Endothelial cell (in vitro differentiated cells): ENCODE measurements around the gene KIAA0753. TPM values are rescaled to one million over a fixed set of nuclear protein-coding genes. Genes with fewer than 3 reads are reported as not detected.

ENCODE experiments used
- DNase-seq: peaks from one replicate; pipeline ENCODE4 v3.0.0; 2021; ENCODE audit warnings: low spot score
- H3K27ac Mint-ChIP-seq: one replicate; pipeline ENCODE4 v1.8.0; 2021; ENCODE audit warnings: mixed read lengths, inconsistent platforms; ENCODE audit not compliant: unreplicated experiment
- H3K27me3 Mint-ChIP-seq: one replicate; pipeline ENCODE4 v1.8.0; 2021; ENCODE audit warnings: mild to moderate bottlenecking, moderate library complexity, mixed read lengths, inconsistent platforms; ENCODE audit not compliant: unreplicated experiment
- H3K36me3 Mint-ChIP-seq: one replicate; pipeline ENCODE4 v1.8.0; 2021; ENCODE audit warnings: mild to moderate bottlenecking, low read depth, mixed read lengths, inconsistent platforms; ENCODE audit not compliant: unreplicated experiment
- H3K4me1 Mint-ChIP-seq: one replicate; pipeline ENCODE4 v1.8.0; 2021; ENCODE audit warnings: mild to moderate bottlenecking, mixed read lengths, inconsistent platforms; ENCODE audit not compliant: unreplicated experiment
- H3K4me3 Mint-ChIP-seq: one replicate; pipeline ENCODE4 v1.8.0; 2021; ENCODE audit warnings: mild to moderate bottlenecking, mixed read lengths, inconsistent platforms; ENCODE audit not compliant: unreplicated experiment
- H3K9me3 Mint-ChIP-seq: one replicate; pipeline ENCODE4 v1.8.0; 2021; ENCODE audit warnings: mixed read lengths, inconsistent platforms; ENCODE audit not compliant: unreplicated experiment
- microRNA-seq: library from miRNA; unstranded; fragments of <30 nt; microRNA quantifications from one replicate; pipeline ENCODE4, GENCODE V29; 2020; ENCODE audit not compliant: unreplicated experiment
- total RNA-seq: library from RNA; stranded (reverse); fragmentation: NEBNext Ultra II Directional; extraction: Animal tissue kit (Norgen Biotek cat#: 25700); gene quantifications from one replicate; pipeline ENCODE4 v1.2.1, GENCODE V29; 2021; ENCODE audit not compliant: unreplicated experiment
- TF ChIP-seq, protein P1 (sequence below): fragments of 200-600 bp; sonication (generic); IDR thresholded peaks from one replicate; pipeline ENCODE4 v1.5.0; 2021; ENCODE audit warnings: antibody characterized with exemption; ENCODE audit not compliant: unreplicated experiment

Gene KIAA0753
- total RNA-seq, 1 donor from 2014 or later: 22.6 TPM

GRCh38 chr17:6530324-6530920, 110.1 kb downstream of the KIAA0753 start:
- no peaks in the 10 kb centered on the region for H3K9me3 Mint-ChIP-seq
- no peak overlapping the region for H3K4me3 Mint-ChIP-seq
- DNase-seq: no peak
- TF ChIP-seq, protein P1, sequence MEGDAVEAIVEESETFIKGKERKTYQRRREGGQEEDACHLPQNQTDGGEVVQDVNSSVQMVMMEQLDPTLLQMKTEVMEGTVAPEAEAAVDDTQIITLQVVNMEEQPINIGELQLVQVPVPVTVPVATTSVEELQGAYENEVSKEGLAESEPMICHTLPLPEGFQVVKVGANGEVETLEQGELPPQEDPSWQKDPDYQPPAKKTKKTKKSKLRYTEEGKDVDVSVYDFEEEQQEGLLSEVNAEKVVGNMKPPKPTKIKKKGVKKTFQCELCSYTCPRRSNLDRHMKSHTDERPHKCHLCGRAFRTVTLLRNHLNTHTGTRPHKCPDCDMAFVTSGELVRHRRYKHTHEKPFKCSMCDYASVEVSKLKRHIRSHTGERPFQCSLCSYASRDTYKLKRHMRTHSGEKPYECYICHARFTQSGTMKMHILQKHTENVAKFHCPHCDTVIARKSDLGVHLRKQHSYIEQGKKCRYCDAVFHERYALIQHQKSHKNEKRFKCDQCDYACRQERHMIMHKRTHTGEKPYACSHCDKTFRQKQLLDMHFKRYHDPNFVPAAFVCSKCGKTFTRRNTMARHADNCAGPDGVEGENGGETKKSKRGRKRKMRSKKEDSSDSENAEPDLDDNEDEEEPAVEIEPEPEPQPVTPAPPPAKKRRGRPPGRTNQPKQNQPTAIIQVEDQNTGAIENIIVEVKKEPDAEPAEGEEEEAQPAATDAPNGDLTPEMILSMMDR: no peak
- H3K4me1 Mint-ChIP-seq: no peaks in the 10 kb centered on the region
- peaks cover 12% of the 10 kb centered on the region for H3K27me3 Mint-ChIP-seq
- H3K27ac Mint-ChIP-seq: no peak overlapping the region
- H3K36me3 Mint-ChIP-seq: no peaks in the 10 kb centered on the region

GRCh38 chr17:6528557-6528956, 112.0 kb downstream of the KIAA0753 start:
- no peak for DNase-seq

More at GRCh38 chr17:6528557-6528956, 112.0 kb downstream of the KIAA0753 start:
- Mint-ChIP-seq H3K4me1 (no peaks in the 10 kb centered on the region), H3K4me3 (no peak overlapping the region), H3K9me3 (no peaks in the 10 kb centered on the region), H3K36me3 (no peaks in the 10 kb centered on the region), H3K27me3 (peaks cover 14% of the 10 kb centered on the region), H3K27ac (no peak overlapping the region)
- TF ChIP-seq, protein P1: no peak

Small RNA genes lying within 50 kb of the gene (microRNA-seq; reads per million reads assigned to microRNA genes)
- gene MIR4520-1: not detected
- gene MIR4520-2: not detected

Other genes starting within 250 kb of the KIAA0753 start
- gene AIPL1, start 205.6 kb downstream of the KIAA0753 start, total RNA-seq: not detected
- 9.1 TPM for gene PIMREG, start 196.3 kb downstream of the KIAA0753 start, total RNA-seq
- gene PITPNM3, start 84.2 kb downstream of the KIAA0753 start, total RNA-seq: 0.72 TPM
- 94.2 TPM for gene TXNDC17, start 349 bp upstream of the KIAA0753 start, total RNA-seq
- gene MED31, start 10.9 kb upstream of the KIAA0753 start, total RNA-seq: 18.3 TPM
- gene C17orf100, start 11.1 kb upstream of the KIAA0753 start, total RNA-seq: 3.8 TPM
- 1.3 TPM for gene SLC13A5, start 72.7 kb upstream of the KIAA0753 start, total RNA-seq
- 0.38 TPM for gene XAF1, start 115.3 kb upstream of the KIAA0753 start, total RNA-seq
- gene FBXO39, start 135.5 kb upstream of the KIAA0753 start, total RNA-seq: not detected
- gene TEKT1, start 191.0 kb upstream of the KIAA0753 start, total RNA-seq: 1.2 TPM